Omental fat pad (tissue), 4 donors: ENCODE data around the gene RAPGEF4. TPM values are rescaled to one million over a fixed set of nuclear protein-coding genes. Genes with fewer than 3 reads are reported as not detected.

Experiments used
- ATAC-seq: fragments of 150-250 bp; one replicate; pipeline ENCODE4 v1.9.1; 2016; ENCODE audit warnings: mild to moderate bottlenecking, moderate library complexity; ENCODE audit not compliant: low FRiP score
- DNase-seq: peaks from one replicate; pipeline ENCODE4 v3.0.0-alpha.2; 2019; ENCODE audit warnings: low spot score
- CTCF ChIP-seq, 3 donors: fragments of 450-650 bp; IDR thresholded peaks; one replicate each; pipeline ENCODE4 v1.5.1; 2016 to 2017; ENCODE audit warnings: antibody characterized with exemption in 3 of 3, mild to moderate bottlenecking in 3 of 3, moderate library complexity in 2 of 3
- total RNA-seq, 4 donors: library from RNA; depleted of rRNA; stranded (reverse); fragments of >200 nt; gene quantifications; one replicate each; pipeline ENCODE4 v1.1.0, GENCODE V29; 2016

Gene RAPGEF4
- total RNA-seq, 4 donors from 2014 or later, result 11.7 to 25.6 (median 20.0) TPM

GRCh38 chr2:172829229-172829628, 93.6 kb downstream of the RAPGEF4 start:
- no peak for TF ChIP-seq CTCF (IDR thresholded peaks at IDR 0.05)
- DNase-seq (no peak), ATAC-seq (no peak)

GRCh38 chr2:172830482-172830881, 94.8 kb downstream of the RAPGEF4 start:
- no peak for TF ChIP-seq CTCF (IDR thresholded peaks at IDR 0.05)
- ATAC-seq, result no peak
- no peak for DNase-seq

GRCh38 chr2:172833898-172834297, 98.3 kb downstream of the RAPGEF4 start:
- no peak for TF ChIP-seq CTCF (IDR thresholded peaks at IDR 0.05)
- ATAC-seq (peak; percentile 43), DNase-seq (no peak)

- ATAC-seq (no peak), DNase-seq (no peak)
- no peak for TF ChIP-seq CTCF (IDR thresholded peaks at IDR 0.05)
Measured at GRCh38 chr2:172834881-172835280, 99.2 kb downstream of the RAPGEF4 start.

- TF ChIP-seq CTCF (IDR thresholded peaks at IDR 0.05), result no peak
- DNase-seq (no peak), ATAC-seq (peak; percentile 55)
Measured at GRCh38 chr2:172836347-172836821, 100.7 kb downstream of the RAPGEF4 start.

GRCh38 chr2:172836827-172837226, 101.2 kb downstream of the RAPGEF4 start:
- no peak for DNase-seq
- no peak for TF ChIP-seq CTCF (IDR thresholded peaks at IDR 0.05)
- ATAC-seq, result no peak

GRCh38 chr2:172839446-172839845, 103.8 kb downstream of the RAPGEF4 start:
- TF ChIP-seq CTCF (IDR thresholded peaks at IDR 0.05), result no peak
- ATAC-seq, result no peak

More at GRCh38 chr2:172839446-172839845, 103.8 kb downstream of the RAPGEF4 start:
- no peak for DNase-seq
